IPS-NIHi7 (cell line): ENCODE results near the gene CACNA1C.
A peak's percentile ranks its signal among the peaks of the same experiment; 100 is the strongest.

Experiments used
- DNase-seq: peaks from one replicate; pipeline ENCODE4 v3.0.0; 2012; ENCODE audit warnings: mixed read lengths; ENCODE audit errors: extremely low spot score

Gene CACNA1C

DNA sequence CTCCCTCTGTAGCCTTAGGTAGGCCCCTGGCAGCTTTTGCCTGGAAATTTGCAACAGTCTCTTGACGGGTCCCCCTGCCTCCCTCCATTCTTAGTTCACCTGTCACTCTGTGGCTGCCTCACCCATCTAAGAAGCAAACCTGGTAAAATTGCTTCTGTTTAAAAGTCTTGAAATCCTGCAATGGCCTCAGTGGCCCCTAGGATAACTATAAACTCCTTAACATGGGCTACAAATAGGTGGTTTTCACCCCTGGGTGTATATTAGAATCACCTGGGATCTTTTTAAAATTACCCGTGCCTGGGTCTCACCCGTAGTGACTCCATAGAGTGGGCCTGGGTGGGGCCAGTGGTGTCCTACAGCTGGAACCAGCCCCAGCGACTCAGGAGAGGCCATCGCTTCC lies 332.7 kb downstream of the CACNA1C start:
- DNase-seq, result no peak

DNA sequence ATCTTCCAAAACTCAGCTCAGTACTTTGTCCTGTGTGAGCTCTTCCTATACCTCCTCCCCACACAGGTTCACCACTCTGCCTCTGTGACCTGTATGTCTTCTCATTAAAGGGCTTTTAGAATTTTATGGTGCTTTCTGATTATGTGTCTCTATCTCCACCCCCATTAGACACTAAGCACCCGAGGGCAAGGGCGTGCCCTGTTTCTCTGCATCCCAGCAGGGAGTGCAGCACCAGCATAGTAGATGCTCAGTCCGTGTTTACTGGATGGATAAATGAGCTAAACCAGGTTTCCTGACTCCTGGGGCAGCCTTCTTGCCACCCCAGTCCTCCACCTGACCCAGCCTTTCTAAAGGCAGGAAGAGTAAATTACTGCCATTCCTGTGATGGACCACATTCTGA lies 333.8 kb downstream of the CACNA1C start:
- DNase-seq, result no peak

DNA sequence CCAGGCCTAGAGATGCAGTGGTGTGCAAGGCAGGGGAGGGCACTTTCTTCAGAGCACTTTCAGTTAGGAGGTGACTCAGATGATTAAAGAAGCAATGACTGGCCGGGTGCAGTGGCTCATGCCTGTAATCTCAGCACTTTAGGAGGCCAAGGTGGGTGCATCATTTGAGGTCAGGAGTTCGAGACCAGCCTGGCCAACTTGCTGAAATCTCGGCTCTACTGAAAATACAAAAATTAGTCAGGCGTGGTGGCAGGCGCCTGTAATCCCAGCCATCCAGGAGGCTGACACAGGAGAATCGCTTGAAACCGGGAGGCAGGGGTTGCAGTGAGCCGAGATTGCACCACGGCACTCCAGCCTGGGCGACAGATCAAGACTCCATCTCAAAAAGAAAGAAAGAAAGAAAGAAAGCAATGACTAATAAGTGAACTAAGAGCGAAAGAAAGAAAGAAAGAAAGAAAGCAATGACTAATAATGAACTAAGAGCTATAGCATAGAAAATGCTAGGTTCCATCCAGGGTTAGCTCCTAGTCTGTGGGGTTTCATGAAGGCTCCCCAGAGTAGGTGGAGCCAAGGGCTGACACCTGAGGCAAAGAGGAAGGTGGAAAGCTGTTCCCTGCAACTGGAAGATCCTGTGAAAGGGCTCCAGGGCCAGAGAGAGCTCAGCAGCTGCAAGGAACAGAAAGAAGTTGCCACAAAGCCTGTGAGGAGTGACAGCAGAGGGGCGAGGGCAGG lies 334.5 kb downstream of the CACNA1C start:
- DNase-seq, result no peak

DNA sequence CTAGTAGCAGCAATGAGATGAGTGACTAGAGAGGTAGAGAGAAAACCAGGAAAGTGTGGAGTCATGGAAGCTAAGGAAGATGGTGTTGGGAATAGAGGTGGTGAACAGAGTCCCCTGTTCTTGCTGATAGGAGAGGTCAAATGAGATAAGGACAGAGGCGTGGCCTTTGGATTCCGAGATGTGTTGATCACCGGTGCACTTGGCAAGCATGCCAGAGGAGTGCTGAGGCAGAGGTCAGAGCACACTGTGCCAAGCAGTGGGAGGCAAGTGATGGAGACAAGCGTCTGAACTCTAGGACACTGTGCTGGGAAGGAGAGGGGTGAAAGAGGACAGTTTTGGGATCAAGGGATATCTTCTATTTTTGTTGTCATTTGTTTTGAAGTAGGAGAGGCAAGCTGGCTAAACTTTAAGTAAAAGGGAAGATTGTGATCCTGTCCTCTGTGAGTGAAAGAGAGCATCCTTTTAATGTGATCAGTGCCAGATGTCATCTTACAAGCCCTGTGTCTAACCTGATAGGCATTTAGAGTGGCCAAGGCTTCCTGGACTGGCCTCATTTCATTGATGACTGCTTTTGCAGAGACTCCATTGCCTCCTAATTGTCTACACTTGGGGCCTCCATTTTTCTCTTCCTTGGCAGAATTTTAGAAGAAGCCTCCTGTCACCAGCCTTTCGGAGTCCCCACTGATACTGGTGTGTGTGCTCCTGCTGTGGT lies 336.4 kb downstream of the CACNA1C start:
- no peak for DNase-seq

DNA sequence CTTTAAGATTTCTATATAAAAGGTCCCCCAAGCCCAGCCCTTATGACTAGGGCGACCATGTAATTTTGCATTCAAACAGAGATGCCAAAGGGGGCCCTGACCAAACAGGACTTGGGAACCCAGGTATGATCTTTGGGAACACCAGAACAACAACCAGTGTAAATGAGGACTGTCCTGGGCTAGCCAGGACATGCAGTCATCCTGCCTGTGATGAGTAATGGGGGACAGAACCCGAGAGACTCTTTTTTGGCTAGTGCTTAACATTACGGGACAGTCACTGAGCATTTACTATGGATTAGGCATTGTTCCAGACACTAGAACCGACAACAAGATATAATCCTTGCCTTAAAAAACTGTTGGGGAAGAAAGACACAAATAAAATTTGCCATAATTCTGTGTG lies 337.3 kb downstream of the CACNA1C start:
- no peak for DNase-seq

DNA sequence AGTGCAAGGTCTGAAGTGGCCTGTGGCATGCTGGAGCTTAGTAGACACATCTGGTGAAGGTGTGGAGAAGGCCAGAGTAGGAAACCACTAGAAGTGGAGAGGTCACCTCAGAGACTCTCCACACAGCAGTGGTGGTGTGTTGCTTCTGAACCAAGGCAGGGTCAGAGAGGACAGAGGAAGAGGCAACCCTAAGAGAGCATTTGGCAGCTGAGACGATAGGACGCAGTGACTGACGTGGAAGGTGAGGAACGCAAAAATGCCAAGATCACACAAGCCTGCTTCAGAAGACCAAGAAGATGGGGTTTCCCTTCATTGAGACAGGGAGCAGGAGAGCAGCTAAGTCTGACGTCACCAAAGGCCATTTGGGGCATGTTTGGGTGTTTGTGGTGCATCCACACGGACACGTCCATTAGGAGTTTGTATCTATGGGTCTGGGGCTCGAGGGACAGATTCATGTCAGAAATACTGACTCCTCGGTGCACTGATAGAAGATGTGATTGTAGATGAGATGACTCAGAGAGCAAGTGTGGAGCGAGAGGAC lies 338.1 kb downstream of the CACNA1C start:
- no peak for DNase-seq

DNA sequence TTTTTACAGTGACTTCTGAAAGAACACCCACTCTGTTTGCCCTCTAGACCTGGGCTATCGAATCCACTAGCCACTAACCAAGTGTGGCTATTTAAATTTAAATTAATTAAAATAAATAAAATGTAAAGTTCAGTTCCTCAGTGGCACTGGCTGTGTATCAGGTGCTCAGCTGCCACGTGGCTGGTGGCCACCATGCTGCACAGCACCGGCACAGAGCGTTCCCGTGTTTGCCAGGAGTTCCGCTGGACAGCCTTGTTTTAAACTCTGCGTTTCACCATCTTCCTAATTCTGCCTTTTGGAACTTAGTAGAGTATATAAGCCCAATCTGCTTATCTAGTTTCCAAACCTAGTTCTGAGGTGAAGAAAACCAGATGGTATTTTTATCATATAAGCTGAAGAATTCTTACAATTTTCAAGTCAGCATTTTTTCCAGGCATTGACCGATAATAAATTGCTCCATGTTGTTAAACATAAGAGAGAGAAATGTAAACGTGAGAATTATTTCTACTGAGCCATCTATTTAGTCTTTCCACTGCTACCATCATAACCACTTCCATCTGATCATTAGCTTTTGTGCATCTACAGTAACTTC lies 339.0 kb downstream of the CACNA1C start:
- DNase-seq, result no peak

DNA sequence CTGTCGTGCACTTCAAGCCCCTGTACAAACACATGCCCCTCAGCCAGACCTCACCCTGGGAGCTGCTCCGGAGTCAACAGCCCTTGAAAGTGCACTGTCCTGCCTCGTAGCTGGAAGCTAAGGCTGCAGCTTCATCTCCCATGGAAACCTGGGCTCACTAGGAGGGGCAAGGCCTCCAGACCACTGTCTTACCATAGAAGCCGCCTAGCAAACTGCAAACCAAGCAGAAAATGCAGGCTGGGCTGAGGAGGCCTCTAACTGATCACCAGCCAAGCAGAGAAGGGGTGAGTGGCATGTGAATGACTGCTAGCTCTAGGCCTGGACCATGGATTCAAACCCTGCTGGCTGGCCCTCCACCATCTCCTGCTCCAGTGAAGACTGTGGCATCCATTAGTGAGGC lies 340.2 kb downstream of the CACNA1C start:
- no peak for DNase-seq

DNA sequence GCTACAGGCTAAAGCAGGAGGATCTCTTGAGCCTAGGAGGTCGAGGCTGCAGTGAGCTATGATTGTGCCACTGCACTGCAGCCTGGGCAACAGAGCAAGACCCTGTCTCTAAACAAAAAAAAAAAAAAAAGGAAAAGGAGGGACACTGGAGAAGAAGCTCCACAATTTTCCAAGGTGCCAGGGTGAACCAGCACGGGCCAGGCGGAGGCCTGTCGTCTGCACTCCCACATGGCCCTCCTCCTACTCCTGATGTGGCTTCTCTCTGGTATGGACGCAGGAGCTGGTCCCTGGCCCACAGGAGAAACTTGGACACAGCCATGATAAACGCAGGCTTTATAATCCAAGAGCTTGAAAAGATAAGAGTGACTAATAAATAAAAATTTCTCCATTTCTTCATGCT lies 341.2 kb downstream of the CACNA1C start:
- no peak for DNase-seq

DNA sequence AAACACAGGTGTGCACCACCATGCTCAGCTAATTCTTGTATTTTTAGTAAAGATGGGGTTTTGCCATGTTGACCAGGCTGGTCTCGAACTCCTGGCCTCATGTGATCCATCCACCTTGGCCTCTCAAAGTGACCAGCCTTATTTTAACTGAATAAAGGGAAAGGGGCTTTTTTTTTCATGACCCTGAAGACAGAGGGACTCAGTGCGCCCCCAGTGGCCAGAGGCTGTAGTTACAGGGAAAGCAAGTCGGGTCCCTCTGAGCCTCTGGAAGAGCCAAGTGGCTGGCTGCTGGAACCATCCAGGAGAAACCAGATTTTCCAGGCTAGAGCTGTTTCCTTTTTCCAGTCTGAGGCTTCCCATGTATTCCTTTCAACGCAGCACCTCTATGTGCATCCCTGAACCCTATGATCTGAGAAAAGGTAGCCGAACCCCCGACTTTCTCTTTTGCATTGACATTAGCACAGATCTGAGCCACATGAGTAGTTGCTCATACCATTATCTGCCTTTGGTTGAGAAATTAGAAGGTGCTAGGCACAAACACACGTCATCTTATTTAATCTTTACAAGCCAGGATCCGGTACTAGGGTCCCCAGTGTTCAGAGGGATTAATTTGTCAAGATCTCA lies 342.7 kb downstream of the CACNA1C start:
- peak; percentile 87 for DNase-seq

DNA sequence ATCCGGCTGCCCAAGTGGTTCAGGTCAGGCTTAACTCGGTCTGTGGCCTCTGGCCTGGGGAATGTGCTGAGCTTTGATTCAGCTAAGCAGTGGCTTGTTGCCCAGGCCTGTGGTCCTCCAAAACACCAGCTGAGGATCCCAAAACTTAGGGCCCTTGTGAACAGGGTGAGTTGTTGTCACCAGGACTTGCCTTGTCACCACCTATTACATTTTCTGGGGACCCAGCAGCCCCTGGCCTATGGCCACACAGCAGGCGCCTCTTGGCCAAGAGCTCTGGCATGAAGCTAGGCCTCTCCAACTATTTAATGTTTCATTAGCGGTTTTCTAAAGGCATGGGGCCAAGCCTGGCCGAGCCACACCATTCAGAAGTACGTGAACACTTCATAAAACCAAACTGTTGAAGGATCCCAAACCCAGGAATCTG lies 343.7 kb downstream of the CACNA1C start:
- DNase-seq, result no peak

DNA sequence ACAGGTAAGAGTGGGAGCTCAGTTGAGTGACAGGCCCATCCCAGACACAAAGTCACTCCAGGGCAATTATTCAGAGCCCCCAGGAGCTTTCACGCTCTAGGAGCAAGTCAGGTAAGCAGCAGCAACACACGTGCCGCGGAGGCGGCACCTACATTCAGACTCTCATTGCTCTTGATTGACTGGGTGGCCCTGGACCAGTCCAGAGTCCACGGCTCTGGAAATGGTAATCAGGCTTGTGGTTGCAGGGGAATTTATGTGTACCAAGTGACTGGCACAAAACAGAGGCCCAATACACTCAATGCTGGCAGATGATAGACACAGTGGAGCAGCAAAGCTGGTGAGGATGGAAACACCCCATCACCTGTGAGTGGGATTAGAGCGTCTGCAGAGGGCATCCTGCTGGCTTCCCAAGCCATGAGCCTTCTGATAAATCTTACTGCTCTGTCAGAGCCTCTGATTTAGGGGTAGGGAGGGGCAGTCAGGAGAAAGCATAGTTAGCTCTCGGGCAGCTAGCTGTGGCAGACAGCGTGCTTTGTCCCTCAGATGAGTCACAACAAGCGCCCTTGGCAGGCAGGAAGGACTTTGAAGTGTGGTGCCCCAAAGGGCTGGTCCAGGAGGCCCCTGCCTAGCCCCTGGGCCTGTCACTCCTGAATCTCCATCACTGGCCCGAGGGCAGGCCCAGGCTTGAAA lies 344.7 kb downstream of the CACNA1C start:
- no peak for DNase-seq

DNA sequence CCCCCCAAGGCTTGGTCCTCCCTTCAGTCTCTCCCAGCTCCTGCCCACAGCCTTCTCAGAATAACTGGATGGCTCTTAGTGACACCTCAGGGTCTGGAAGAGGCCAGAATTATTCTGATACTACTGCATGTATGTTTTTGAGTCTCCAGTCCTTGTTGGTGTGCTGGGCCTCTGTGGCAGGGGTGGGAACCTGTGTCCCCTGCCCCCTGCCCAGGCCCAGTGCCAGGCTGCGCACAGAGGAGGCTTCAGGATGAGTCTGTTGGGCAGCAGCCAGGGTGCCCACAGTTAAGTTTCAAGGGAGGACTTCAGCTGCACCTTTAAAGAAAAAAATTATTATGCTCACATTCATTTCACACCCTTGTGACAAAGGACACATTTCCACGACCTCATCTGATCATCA lies 348.3 kb downstream of the CACNA1C start:
- DNase-seq, result no peak

DNA sequence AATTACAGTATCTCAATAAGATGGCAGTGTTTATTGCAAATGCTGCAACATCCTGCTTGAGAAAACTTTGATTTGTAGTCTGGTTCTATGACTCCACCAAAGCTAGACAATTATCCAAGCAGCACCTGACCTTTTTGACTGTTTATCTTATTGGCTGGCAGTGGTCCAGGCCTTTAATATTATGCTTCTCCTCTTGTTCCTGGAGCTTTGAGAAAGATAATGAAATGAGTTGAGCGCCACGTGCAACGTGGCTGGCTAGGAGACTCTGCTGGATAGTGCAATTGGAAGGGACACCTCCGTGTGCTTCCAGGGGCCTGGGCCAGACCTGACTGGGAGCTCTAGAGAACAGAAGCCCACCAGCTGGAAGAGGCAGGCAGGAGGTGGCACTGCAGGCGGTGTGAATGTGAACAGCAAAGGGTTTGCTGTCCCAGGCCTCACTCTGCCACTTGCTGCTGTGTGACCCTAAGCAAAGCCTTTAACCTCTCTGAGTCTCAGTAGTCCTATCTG lies 349.3 kb downstream of the CACNA1C start:
- DNase-seq, result no peak

DNA sequence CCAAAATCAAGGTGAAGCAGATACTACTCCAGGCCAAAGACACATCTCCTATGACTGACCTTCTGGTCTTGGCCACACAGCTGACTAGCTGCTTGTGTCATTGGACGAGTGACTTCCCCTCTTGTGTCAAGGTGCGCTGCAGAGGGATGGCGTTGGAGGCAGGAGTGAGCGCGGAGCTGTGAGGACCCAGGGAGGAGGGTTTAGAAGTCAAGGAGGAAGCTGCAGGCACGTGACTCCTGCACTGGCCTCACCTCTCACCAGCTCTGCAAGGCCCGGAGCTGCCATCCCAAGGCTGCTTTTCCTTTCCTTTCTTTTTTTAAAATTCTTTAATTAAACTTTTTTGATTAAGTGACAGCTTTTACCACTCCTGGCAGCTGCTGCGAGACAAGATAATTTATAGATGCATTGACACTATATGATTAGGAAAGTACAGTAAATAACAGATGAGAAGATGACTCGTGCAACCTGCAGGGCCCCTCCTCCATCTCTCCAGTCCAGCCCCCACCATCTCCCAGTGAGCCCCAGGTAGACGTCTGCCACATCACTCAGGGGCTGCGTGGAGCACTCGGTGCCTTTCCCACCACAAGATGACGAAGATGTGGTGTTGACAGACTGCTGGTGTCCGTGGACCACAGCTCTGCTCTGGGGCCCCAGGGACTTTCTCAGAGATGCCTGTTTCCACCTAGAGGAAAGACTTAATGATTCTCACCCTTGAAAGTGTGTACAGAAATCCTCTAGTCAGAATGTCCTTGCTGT lies 350.6 kb downstream of the CACNA1C start:
- DNase-seq, result no peak

DNA sequence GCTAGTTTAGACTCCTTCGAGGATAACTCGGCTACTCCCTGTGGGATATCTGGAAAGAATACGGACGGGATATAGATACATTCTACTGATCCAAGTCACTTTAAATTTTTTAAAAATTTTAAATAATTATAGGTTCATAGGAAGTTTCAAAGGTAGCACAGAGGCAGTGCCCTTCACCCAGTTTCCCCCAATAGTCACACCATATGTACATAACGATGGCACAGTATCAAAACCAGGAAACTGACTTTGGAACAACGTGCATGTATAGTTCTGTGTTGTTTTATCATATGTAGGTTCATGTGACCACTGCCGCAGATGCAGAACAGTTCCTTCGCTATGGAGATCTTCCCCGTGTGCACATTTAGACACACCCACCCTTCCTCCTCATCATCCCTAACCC lies 352.3 kb downstream of the CACNA1C start:
- no peak for DNase-seq

DNA sequence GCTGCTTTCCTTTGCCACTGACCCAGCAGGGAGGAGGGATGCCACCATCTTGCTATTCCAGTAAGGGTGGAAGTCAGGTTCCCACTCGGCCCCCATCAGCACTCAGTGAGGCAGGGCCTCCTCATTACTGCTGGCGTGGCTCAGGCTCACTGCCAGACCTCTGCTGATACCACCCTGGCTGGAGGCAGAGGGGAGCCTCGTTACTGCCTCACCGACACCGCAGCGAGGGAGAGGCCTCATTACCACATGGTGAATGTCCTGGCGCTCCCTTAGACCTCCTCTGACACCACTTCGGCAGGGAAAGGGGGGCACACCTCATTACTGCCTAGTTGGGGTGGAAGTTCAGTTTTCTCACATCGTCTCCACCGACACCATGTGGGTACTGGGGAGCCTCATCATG lies 354.1 kb downstream of the CACNA1C start:
- DNase-seq, result no peak

DNA sequence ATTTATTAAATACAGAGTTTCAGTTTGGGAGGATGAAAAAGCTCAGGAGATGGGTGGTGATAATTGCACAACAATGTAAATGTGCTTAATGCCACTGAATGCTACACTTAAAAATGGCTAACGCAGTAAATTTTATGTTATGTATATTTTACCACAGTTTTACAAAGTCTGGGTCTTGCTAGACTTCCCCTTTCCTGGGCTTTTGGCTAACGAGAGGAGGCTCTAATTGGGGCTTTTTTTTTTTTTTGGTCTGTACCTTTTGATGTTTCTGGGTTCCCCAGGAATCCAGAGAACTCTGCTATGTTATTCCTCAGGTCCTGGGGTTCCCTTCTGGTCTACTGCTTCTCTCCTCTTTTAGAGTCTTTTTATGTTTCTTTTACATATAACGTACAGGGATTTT lies 355.5 kb downstream of the CACNA1C start:
- no peak for DNase-seq

DNA sequence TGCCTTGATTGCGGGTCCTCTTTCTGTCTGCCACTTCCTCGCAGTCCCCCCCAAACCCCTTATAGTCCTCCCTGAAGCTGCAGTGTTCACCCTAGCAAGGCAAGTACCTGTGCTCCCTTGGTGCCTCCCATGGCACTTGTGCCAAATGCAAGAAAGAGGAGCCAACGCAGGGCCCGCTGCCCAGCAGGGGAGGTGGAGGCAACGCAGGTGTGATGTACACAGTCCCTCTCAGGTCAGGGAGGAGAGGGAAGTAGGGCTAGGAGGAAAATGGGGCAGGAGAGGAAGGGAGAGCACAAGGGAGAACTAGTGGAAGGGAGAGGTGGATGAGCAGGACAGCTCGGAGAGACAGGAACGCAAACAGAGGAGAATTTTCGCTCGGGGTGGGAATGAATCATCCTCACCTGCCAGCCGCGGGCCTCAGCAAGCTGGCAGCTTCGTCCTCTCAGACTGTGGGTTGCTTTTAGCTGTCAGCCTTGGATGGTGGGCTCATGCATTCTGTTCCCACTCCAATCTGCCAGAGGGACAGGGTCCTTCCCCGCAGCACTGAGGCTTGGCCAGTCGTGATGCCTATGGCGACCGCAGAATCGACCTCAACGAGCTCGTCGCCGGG lies 357.0 kb downstream of the CACNA1C start:
- DNase-seq, result no peak

DNA sequence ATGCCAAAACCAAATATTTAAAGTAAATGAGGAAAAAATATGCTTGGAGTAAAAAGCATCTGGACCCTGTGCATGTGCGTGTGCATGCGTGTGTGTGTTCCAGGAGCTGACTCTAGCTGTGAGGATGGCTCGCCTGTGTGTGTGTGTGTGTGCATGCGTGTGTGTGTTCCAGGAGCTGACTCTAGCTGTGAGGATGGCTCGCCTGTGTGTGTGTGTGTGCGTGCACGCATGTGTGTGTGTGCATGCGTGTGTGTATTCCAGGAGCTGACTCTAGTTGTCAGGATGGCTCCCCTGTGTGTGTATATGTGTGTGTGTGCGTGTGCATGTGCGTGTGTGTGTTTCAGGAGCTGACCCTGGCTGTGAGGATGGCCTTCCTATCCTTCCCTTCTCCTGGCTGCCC lies 357.7 kb downstream of the CACNA1C start:
- DNase-seq, result no peak
